EH (cell line): ENCODE results near the gene XCR1.
A peak's percentile ranks its signal among the peaks of the same experiment; 100 is the strongest.
"Not testable (repeated sequence)": the region's sequence is repeated elsewhere in the genome, so short reads cannot be mapped to it uniquely, and the experiment has no call there.

Experiments used
- DNase-seq: peaks from one replicate; pipeline ENCODE4 v3.0.0-alpha.2; 2015; ENCODE audit warnings: low read depth

The XCR1 gene

GRCh38 chr3:46006238-46007032, 20.8 kb downstream of the XCR1 start:
- DNase-seq: peak; percentile 86

GRCh38 chr3:46003706-46004105, 23.6 kb downstream of the XCR1 start:
- DNase-seq: not testable (repeated sequence)

GRCh38 chr3:46001178-46001577, 26.1 kb downstream of the XCR1 start:
- DNase-seq: no peak

- no peak for DNase-seq
Observed at GRCh38 chr3:45997942-45998341, 29.3 kb downstream of the XCR1 start.

GRCh38 chr3:45997499-45997898, 29.8 kb downstream of the XCR1 start:
- not testable (repeated sequence) for DNase-seq

- peak; percentile 88 for DNase-seq
Observed at GRCh38 chr3:45995236-45996192, 31.8 kb downstream of the XCR1 start, which contains the start of gene FYCO1. Gene FYCO1, minus strand, starts transcription at chr3:45995824. Its CDS starts 10,914 bp downstream, at chr3:45984910.

- no peak for DNase-seq
Observed at GRCh38 chr3:45994419-45995235, 32.7 kb downstream of the XCR1 start.

- peak; percentile 28 for DNase-seq
Observed at GRCh38 chr3:45993421-45994027, 33.8 kb downstream of the XCR1 start.

GRCh38 chr3:45992821-45993221, 34.5 kb downstream of the XCR1 start:
- peak; percentile 99 for DNase-seq

- DNase-seq: no peak
Observed at GRCh38 chr3:45992133-45992729, 35.1 kb downstream of the XCR1 start.

- DNase-seq: no peak
Observed at GRCh38 chr3:45991341-45991740, 35.9 kb downstream of the XCR1 start.

- no peak for DNase-seq
Observed at GRCh38 chr3:45990181-45990580, 37.1 kb downstream of the XCR1 start.

GRCh38 chr3:45988804-45989203, 38.5 kb downstream of the XCR1 start:
- peak; percentile 88 for DNase-seq

GRCh38 chr3:45988362-45988761, 38.9 kb downstream of the XCR1 start:
- no peak for DNase-seq

GRCh38 chr3:45987368-45988291, 39.7 kb downstream of the XCR1 start:
- DNase-seq: peak; percentile 65

GRCh38 chr3:45986303-45986982, 40.8 kb downstream of the XCR1 start:
- DNase-seq: peak; percentile 90

- DNase-seq: no peak
Observed at GRCh38 chr3:45985532-45986302, 41.6 kb downstream of the XCR1 start.
